Activated T-cell treated with anti-CD3 and anti-CD28 coated beads, Interleukin-2, amount 50 U/mL, for 48 hours (primary cell): ENCODE measurements around the gene AGO4.
"Not testable (repeated sequence)": the region's sequence is repeated elsewhere in the genome, so short reads cannot be mapped to it uniquely, and the experiment has no call there.

Source experiments
- DNase-seq, 2 experiments: peaks; one replicate each; pipeline ENCODE4 v3.0.0-alpha.2; 2020

AGO4 gene

GRCh38 chr1:35869245-35869950 lies 61.6 kb downstream of the AGO4 start:
- not testable (repeated sequence) for DNase-seq

- no peak for DNase-seq
Observed at GRCh38 chr1:35870651-35871309, 63.0 kb downstream of the AGO4 start.

GRCh38 chr1:35873243-35873750 lies 65.5 kb downstream of the AGO4 start:
- no peak for DNase-seq

- DNase-seq = not testable (repeated sequence)
Observed at GRCh38 chr1:35874115-35874514, 66.3 kb downstream of the AGO4 start.

GRCh38 chr1:35876988-35877387 lies 69.2 kb downstream of the AGO4 start:
- no peak for DNase-seq

GRCh38 chr1:35881850-35882273 lies 74.0 kb downstream of the AGO4 start:
- no peak for DNase-seq

- DNase-seq = no peak
Observed at GRCh38 chr1:35882586-35882944, 74.7 kb downstream of the AGO4 start.

- DNase-seq = peak; percentile 99
Observed at GRCh38 chr1:35882945-35883634, 75.3 kb downstream of the AGO4 start, which contains the start of gene AGO1. Gene AGO1 (plus strand): TSS chr1:35883209. CDS start chr1:35883422, 213 bp downstream.

GRCh38 chr1:35883635-35884101 lies 75.9 kb downstream of the AGO4 start:
- peak; percentile 60 to 68 for DNase-seq

- DNase-seq = no peak
Observed at GRCh38 chr1:35884934-35885333, 77.1 kb downstream of the AGO4 start.

GRCh38 chr1:35885961-35886558 lies 78.2 kb downstream of the AGO4 start:
- no peak for DNase-seq

- DNase-seq = no peak
Observed at GRCh38 chr1:35886577-35887431, 79.0 kb downstream of the AGO4 start.

GRCh38 chr1:35887508-35887907 lies 79.7 kb downstream of the AGO4 start:
- no peak for DNase-seq

- no peak for DNase-seq
Observed at GRCh38 chr1:35888255-35888654, 80.4 kb downstream of the AGO4 start.

- DNase-seq = not testable (repeated sequence)
Observed at GRCh38 chr1:35888981-35889380, 81.2 kb downstream of the AGO4 start.

- no peak for DNase-seq
Observed at GRCh38 chr1:35893051-35893879, 85.4 kb downstream of the AGO4 start.

- no peak for DNase-seq
Observed at GRCh38 chr1:35894183-35894582, 86.4 kb downstream of the AGO4 start.

- no peak for DNase-seq
Observed at GRCh38 chr1:35894656-35895055, 86.8 kb downstream of the AGO4 start.

- no peak for DNase-seq
Observed at GRCh38 chr1:35899941-35900340, 92.1 kb downstream of the AGO4 start.

- DNase-seq = no peak
Observed at GRCh38 chr1:35901235-35901634, 93.4 kb downstream of the AGO4 start.

- no peak for DNase-seq
Observed at GRCh38 chr1:35902671-35903070, 94.9 kb downstream of the AGO4 start.
